ENCODE results near the gene TCEAL4.

Gene TCEAL4

DNA sequence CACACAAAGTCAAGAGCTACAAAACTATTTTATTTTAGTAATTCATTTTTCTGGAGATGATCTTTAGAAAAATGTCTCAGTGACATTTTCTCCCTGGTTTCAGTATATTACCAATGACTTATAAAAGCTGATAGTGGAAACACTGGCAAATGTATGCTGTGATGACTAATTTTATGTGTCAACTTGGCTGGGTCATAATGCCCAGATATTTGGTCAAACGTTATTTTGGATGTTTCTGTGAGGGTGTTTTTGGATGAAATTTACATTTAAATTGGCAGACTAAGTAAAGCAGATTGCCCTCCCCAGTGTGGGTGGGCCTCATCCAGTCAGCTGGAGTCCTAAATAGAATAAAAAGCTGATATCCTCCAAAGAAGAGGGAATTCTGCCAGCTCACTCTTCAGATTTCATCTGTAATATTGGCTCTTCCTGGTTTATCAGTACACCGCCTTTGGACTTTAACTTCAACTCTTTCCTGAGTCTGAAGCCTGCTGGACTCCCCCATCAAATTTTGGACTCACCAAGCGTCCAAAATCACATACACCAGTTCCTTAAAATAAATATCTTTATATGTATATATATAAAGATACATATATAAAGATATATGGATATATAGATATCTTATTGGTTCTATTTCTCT is 34.8 kb upstream of the TCEAL4 start:
- Histone ChIP-seq H3K36me3 (ENCODE audit: insufficient read depth, low read length) (no peaks in the 10 kb centered on the region), H3K9me3 (ENCODE audit: low read depth, low read length) (no peaks in the 10 kb centered on the region), H3K9ac (ENCODE audit: insufficient read length) (no peak overlapping the region), H3K27ac (no peak overlapping the region), H3K4me3 (no peak overlapping the region)
- DNase-seq (ENCODE audit: low read depth, low spot score) = no peak
- TF ChIP-seq EZH2 (IDR thresholded peaks at IDR 0.05) = no peak

DNA sequence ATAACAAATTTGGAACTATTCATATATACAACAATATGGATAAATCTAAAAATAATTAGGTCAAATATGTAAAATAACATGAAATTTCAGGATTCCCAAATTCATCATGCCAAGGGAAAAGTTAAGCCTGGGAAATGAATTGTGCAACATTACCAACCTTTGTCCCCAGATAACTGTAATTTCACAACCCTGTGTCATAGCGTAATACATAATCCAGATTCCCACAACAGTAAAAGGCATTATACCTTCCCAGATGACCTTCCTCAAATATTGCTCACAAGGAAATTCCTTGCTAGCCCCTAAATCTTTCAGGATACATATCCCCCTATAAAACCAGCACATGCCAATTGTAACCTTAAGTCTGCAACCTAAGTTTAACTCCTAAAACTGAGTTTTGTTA is 33.1 kb upstream of the TCEAL4 start:
- H3K9me3 ChIP-seq (ENCODE audit: low read depth, low read length) = no peaks in the 10 kb centered on the region
- H3K27ac ChIP-seq = no peak overlapping the region
- TF ChIP-seq FOXP2 (optimal IDR thresholded peaks at IDR 0.05; ENCODE audit: control extremely low read depth, extremely low read length, insufficient read depth) (no peak), EZH2 (IDR thresholded peaks at IDR 0.05) (no peak), POLR2AphosphoS5 (IDR thresholded peaks at IDR 0.05; ENCODE audit: borderline replicate concordance, low read depth, low read length) (no peak)
- no peaks in the 10 kb centered on the region for H3K36me3 ChIP-seq (ENCODE audit: insufficient read depth, low read length)
- DNase-seq (ENCODE audit: low read depth, low spot score) = no peak
- H3K4me3 ChIP-seq = no peak overlapping the region
- no peak overlapping the region for H3K9ac ChIP-seq (ENCODE audit: insufficient read length)

DNA sequence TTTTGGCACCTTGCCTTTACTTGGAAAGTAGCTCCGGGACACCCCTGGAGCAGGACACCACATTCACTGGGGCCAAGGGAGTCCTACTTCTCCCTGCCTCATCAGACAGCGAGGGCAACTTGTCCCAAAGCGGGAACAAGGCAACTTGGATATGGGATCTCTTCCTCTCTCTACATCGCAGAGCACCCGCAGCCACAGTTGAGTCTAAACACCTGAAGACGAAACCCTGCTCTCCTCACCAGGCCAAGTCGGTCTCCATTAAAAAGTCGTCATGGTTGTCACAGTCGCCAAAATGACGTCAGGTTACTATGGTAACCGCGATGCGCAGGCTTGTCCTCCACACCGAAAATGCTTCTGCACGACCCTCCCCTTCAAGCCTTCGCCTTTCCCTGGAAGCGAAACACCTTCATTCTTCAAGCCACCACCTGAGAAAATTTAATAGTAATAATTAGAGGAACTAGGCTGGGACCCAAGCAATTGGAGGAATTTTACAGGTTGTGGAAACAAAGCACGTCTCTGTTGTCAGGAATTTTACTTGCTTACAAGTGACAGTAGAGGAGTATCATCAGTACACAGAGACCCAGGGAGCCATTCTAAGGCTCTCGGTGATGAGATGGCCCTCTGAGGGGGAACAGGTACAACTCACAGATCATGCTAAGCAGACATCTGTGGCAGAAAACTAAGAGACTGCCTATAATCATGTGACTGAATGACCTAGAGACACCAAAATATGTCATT is 30.5 kb upstream of the TCEAL4 start:
- Histone ChIP-seq H3K36me3 (ENCODE audit: insufficient read depth, low read length) (no peaks in the 10 kb centered on the region), H3K9ac (ENCODE audit: insufficient read length) (no peak overlapping the region), H3K27ac (no peak overlapping the region), H3K9me3 (ENCODE audit: low read depth, low read length) (no peaks in the 10 kb centered on the region), H3K4me3 (no peak overlapping the region)
- TF ChIP-seq FOXP2 (optimal IDR thresholded peaks at IDR 0.05; ENCODE audit: control extremely low read depth, extremely low read length, insufficient read depth) (no peak), EZH2 (IDR thresholded peaks at IDR 0.05) (no peak), POLR2AphosphoS5 (IDR thresholded peaks at IDR 0.05; ENCODE audit: borderline replicate concordance, low read depth, low read length) (no peak)
- DNase-seq (ENCODE audit: low read depth, low spot score) = no peak

DNA sequence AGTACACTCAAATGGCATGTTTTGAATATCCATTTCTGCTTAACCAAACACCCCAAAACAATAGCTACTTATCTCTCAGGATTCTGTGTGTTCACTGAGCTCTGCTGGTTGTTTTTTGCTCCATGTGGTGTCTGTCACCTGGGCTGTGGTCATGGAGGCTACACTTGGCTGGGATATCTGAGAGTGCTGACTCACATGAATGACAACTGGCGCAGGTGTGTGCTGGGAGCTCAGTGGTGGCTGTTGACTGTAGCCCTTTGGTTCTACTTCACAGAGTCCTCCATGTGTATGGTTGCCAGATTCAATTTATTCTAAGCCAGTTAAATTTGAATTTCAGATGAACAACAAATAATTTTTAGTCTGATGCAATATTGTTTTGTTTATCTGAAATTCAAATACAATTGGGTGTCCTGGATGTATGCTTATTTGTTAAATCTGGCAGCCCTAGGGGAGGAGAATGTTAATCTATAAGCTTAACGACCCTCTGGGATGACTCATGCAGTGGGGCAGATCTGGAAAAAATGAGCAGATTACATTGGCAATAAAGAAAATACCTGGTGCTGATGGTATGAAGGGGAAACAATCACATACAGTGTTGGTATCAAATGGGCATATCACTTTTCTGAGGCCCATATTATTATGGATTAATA is 28.2 kb upstream of the TCEAL4 start:
- Histone ChIP-seq H3K27ac (no peak overlapping the region), H3K9ac (ENCODE audit: insufficient read length) (no peak overlapping the region), H3K36me3 (ENCODE audit: insufficient read depth, low read length) (no peaks in the 10 kb centered on the region), H3K4me3 (no peak overlapping the region), H3K9me3 (ENCODE audit: low read depth, low read length) (no peaks in the 10 kb centered on the region)
- DNase-seq (ENCODE audit: low read depth, low spot score) = no peak
- TF ChIP-seq POLR2AphosphoS5 (IDR thresholded peaks at IDR 0.05; ENCODE audit: borderline replicate concordance, low read depth, low read length) = no peak
- no peak for TF ChIP-seq FOXP2 (optimal IDR thresholded peaks at IDR 0.05; ENCODE audit: control extremely low read depth, extremely low read length, insufficient read depth)
- TF ChIP-seq EZH2 (IDR thresholded peaks at IDR 0.05) = no peak

DNA sequence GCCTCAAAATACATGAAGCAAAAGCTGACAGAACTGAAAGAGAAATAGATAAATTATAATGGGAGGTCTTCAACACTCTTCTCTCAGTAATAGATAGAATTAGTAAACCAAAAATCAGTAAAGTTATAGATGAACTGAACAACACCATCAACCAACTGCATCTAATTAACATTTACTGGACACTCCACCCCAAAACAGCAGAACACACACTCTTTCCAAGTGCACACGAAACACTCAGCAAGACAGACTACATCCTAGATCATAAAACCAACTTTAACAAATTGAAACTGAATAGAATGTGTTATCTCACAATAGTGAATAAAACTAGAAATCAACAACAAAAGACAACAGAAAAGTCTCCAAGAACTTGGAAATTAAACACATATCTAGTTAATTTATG is 25.1 kb upstream of the TCEAL4 start:
- DNase-seq (ENCODE audit: low read depth, low spot score) = no peak
- Histone ChIP-seq H3K9me3 (ENCODE audit: low read depth, low read length) (no peaks in the 10 kb centered on the region), H3K4me3 (no peak overlapping the region), H3K27ac (no peak overlapping the region), H3K9ac (ENCODE audit: insufficient read length) (no peak overlapping the region), H3K36me3 (ENCODE audit: insufficient read depth, low read length) (no peaks in the 10 kb centered on the region)
- TF ChIP-seq FOXP2 (optimal IDR thresholded peaks at IDR 0.05; ENCODE audit: control extremely low read depth, extremely low read length, insufficient read depth) (no peak), EZH2 (IDR thresholded peaks at IDR 0.05) (no peak), POLR2AphosphoS5 (IDR thresholded peaks at IDR 0.05; ENCODE audit: borderline replicate concordance, low read depth, low read length) (no peak)

DNA sequence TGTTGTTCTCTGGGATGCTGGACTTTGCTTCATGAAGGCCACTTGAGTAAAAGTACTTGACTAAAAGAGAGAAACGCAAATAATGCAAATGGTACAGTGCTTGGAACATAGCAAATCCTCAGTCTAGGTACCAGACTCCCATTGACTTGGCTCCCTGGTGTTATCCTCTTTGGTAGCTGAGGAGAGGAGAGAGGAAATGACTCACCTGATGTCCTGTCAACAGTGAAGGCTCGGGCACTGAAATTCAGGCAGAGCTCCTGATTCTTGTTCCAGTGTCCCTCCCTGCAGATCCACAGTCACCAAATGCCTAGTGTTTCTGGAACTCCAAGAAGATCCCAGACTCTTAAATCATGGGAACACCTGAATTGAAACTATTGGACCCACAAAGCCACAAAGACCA is 22.5 kb upstream of the TCEAL4 start:
- TF ChIP-seq FOXP2 (optimal IDR thresholded peaks at IDR 0.05; ENCODE audit: control extremely low read depth, extremely low read length, insufficient read depth) (no peak), POLR2AphosphoS5 (IDR thresholded peaks at IDR 0.05; ENCODE audit: borderline replicate concordance, low read depth, low read length) (no peak)
- H3K4me3 ChIP-seq = no peak overlapping the region
- no peak for DNase-seq (ENCODE audit: low read depth, low spot score)

DNA sequence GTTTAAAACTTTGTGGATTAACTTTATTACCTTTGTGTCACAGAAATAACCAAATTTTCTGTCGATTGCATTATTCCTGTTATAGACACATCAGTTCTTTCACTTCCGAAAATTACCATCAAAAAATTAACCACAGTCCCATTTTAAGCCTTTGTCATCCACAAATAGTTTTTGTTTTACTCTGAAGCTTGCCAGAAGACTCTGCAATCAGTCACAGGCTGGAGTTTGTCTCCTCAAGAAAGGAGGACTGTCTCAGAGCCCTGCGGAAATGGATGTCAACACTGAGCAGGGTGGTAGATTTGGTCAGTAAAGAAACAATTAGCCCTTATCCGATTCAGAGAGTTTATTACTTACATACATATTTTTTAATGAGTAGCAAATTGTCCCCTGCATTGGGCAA is 20.1 kb upstream of the TCEAL4 start:
- H3K36me3 ChIP-seq (ENCODE audit: insufficient read depth, low read length) = no peaks in the 10 kb centered on the region
- no peak overlapping the region for H3K9ac ChIP-seq (ENCODE audit: insufficient read length)
- DNase-seq (ENCODE audit: low read depth, low spot score) = no peak
- no peak overlapping the region for H3K27ac ChIP-seq
- TF ChIP-seq EZH2 (IDR thresholded peaks at IDR 0.05) (no peak), FOXP2 (optimal IDR thresholded peaks at IDR 0.05; ENCODE audit: control extremely low read depth, extremely low read length, insufficient read depth) (no peak)
- H3K9me3 ChIP-seq (ENCODE audit: low read depth, low read length) = no peaks in the 10 kb centered on the region
- H3K4me3 ChIP-seq = no peak overlapping the region

More for the DNA sequence above, 22.5 kb upstream of the TCEAL4 start:
- Histone ChIP-seq H3K9ac (ENCODE audit: insufficient read length) (no peak overlapping the region), H3K36me3 (ENCODE audit: insufficient read depth, low read length) (no peaks in the 10 kb centered on the region), H3K9me3 (ENCODE audit: low read depth, low read length) (no peaks in the 10 kb centered on the region), H3K27ac (no peak overlapping the region)

DNA sequence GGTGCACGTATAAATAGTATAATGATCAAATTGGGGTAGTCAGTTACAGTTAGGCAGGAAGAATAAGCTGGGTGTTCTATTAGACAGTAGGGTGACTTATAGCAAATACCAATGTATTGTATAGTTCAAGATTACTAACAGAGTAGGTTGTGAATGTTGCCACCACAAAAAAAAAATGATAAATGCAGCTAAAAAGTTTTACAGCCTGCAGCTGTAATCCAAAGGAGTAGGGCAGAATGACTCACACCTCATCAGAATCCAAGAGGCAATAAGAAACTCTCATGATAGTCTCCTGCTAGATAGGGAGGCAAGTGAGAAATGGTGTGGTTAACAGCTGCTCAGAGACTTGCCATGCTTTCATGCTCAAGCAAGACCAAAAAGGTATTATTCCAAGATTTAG is 19.6 kb upstream of the TCEAL4 start:
- no peak for DNase-seq (ENCODE audit: low read depth, low spot score)
- TF ChIP-seq EZH2 (IDR thresholded peaks at IDR 0.05) (no peak), POLR2AphosphoS5 (IDR thresholded peaks at IDR 0.05; ENCODE audit: borderline replicate concordance, low read depth, low read length) (no peak), FOXP2 (optimal IDR thresholded peaks at IDR 0.05; ENCODE audit: control extremely low read depth, extremely low read length, insufficient read depth) (no peak)

More for the DNA sequence above, 19.6 kb upstream of the TCEAL4 start:
- H3K4me3 ChIP-seq = no peak overlapping the region
- H3K9me3 ChIP-seq (ENCODE audit: low read depth, low read length) = no peaks in the 10 kb centered on the region
- H3K9ac ChIP-seq (ENCODE audit: insufficient read length) = no peak overlapping the region
- H3K27ac ChIP-seq = no peak overlapping the region
- H3K36me3 ChIP-seq (ENCODE audit: insufficient read depth, low read length) = no peaks in the 10 kb centered on the region

All from SK-N-MC (cell line).